HepG2 (cell line): Measurements from ENCODE around the gene AKR1B15. TPM values are rescaled to one million over a fixed set of nuclear protein-coding genes. Genes with fewer than 3 reads are reported as not detected.

Experiments used
- ATAC-seq: fragments of 200-7000 bp; cut with Tn5 transposase; 3 replicates; pipeline ENCODE4 v1.9.1; 2020; ENCODE audit warnings: mild to moderate bottlenecking, moderate library complexity
- BruUV-seq: library from RNA; stranded (reverse); fragments of 400-500 nt; replicated peaks from 2 replicates; lab custom pipeline; 2021; lab: Mats Ljungman, UMichigan
- CTCF ChIA-PET: fragments of 300-600 bp; formaldehyde crosslinking; extraction: SDS; loops from one replicate; lab custom pipeline; 2021; ENCODE audit warnings: low total read pairs, inconsistent platforms, low intra/inter-chr PET ratio; lab: Yijun Ruan, JAX
- POLR2A ChIA-PET: fragments of 350-600 bp; sonication (Branson Sonifier 250); formaldehyde crosslinking; loops from one replicate; lab custom pipeline; 2020; ENCODE audit warnings: antibody characterized with exemption, inconsistent platforms; lab: Yijun Ruan, JAX
- DNase-seq: peaks from one replicate; pipeline ENCODE4 v3.0.0-alpha.2; 2015; ENCODE audit warnings: low spot score
- FAIRE-seq: peaks from 3 replicates; lab custom pipeline; 2011; peaks lifted over from hg19 to GRCh38; lab: Jason Lieb, UNC
- H2AFZ ChIP-seq: one replicate; pipeline ENCODE4 v1.6.1; 2011; ENCODE audit warnings: low read length, inconsistent platforms
- H3K27ac ChIP-seq: fragments of 300-600 bp; 3 replicates; pipeline ENCODE4 v1.8.0; 2011; ENCODE audit warnings: mixed run types, mild to moderate bottlenecking, mixed read lengths, low read length, inconsistent platforms; ENCODE audit not compliant: insufficient read depth; ENCODE audit errors: extremely low read length
- H3K27me3 ChIP-seq, 2 experiments: fragments of 200-600 bp in 1 of 2; 2 replicates in 1 of 2; 3 replicates in 1 of 2; pipeline versions ENCODE4 v1.6.0 to v1.8.0; 2011; ENCODE audit warnings: low read length in 2 of 2, mild to moderate bottlenecking in 2 of 2, moderate library complexity in 2 of 2, inconsistent platforms in 1 of 2; ENCODE audit not compliant: insufficient read depth in 2 of 2, control insufficient read depth in 1 of 2
- H3K36me3 ChIP-seq, 2 experiments: fragments of 200-600 bp in 1 of 2; replicated peaks in 1 of 2; 2 replicates in 1 of 2; 3 replicates in 1 of 2; pipeline versions ENCODE4 v1.5.1 to v1.8.0; 2011; ENCODE audit warnings: low read length in 2 of 2, inconsistent platforms in 1 of 2; ENCODE audit not compliant: insufficient read depth in 2 of 2, control insufficient read depth in 1 of 2
- H3K4me1 ChIP-seq: 2 replicates; pipeline ENCODE4 v1.5.1; 2012; ENCODE audit warnings: low read length, inconsistent platforms; ENCODE audit not compliant: insufficient read depth
- H3K4me2 ChIP-seq: 2 replicates; pipeline ENCODE4 v1.6.0; 2011; ENCODE audit warnings: low read depth, low read length, inconsistent platforms
- H3K4me3 ChIP-seq, 3 experiments: fragments of 200-600 bp in 1 of 3; sonication (generic), shearing (Covaris generic) in 1 of 3; replicated peaks in 1 of 3; 2 replicates each; pipeline ENCODE4 v1.5.1; 2011 to 2016; ENCODE audit warnings: low read length in 3 of 3, inconsistent platforms in 2 of 3, low read depth in 2 of 3, mild to moderate bottlenecking in 2 of 3, control low read depth in 1 of 3, mixed read lengths in 1 of 3; ENCODE audit not compliant: insufficient read depth in 1 of 3
- H3K79me2 ChIP-seq: one replicate; pipeline ENCODE4 v1.6.1; 2011; ENCODE audit warnings: low read length, inconsistent platforms; ENCODE audit not compliant: insufficient read depth
- H3K9ac ChIP-seq: 2 replicates; pipeline ENCODE4 v1.6.0; 2011; ENCODE audit warnings: mild to moderate bottlenecking, low read depth, low read length, inconsistent platforms; ENCODE audit not compliant: insufficient read depth
- H3K9me3 ChIP-seq: 2 replicates; pipeline ENCODE4 v1.5.1; 2012; ENCODE audit warnings: mild to moderate bottlenecking, low read length
- H4K20me1 ChIP-seq: 2 replicates; pipeline ENCODE4 v1.6.0; 2011; ENCODE audit warnings: inconsistent platforms, mild to moderate bottlenecking, low read length, moderate library complexity; ENCODE audit not compliant: insufficient read depth
- CBX2 ChIP-seq, 2 experiments: fragments of 200-600 bp in 1 of 2; sonication (generic); formaldehyde crosslinking in 1 of 2; IDR thresholded peaks; 2 replicates each; pipeline versions ENCODE4 v1.7.0 to v1.8.1; 2018 to 2022; ENCODE audit warnings: low read depth in 2 of 2, low read length in 1 of 2, mild to moderate bottlenecking in 1 of 2, missing genetic modification reagents in 1 of 2
- CTCF ChIP-seq: sonication (generic); formaldehyde crosslinking; IDR thresholded peaks from 2 replicates; pipeline ENCODE4 v1.5.0; 2020; ENCODE audit warnings: mild to moderate bottlenecking, missing genetic modification reagents, moderate library complexity
- FOXA1 ChIP-seq, 2 experiments: fragments of 450-650 bp in 1 of 2; sonication (generic) in 1 of 2; formaldehyde crosslinking in 1 of 2; IDR thresholded peaks; 2 replicates each; pipeline versions ENCODE4 v1.4.0 to v1.6.1; 2016 to 2020; ENCODE audit warnings: missing genetic modification reagents in 1 of 2
- HDAC1 ChIP-seq: sonication (generic); formaldehyde crosslinking; IDR thresholded peaks from 2 replicates; pipeline ENCODE4 v1.5.1; 2020; ENCODE audit warnings: mild to moderate bottlenecking, missing genetic modification reagents
- HMGXB3 ChIP-seq: sonication (generic); formaldehyde crosslinking; IDR thresholded peaks from 2 replicates; pipeline ENCODE4 v1.4.0; 2020; ENCODE audit warnings: missing genetic modification reagents, borderline replicate concordance
- HMGXB4 ChIP-seq, 2 experiments: sonication (generic) in 1 of 2; formaldehyde crosslinking in 1 of 2; IDR thresholded peaks; 2 replicates each; pipeline versions ENCODE4 v1.4.0 to v1.6.1; 2018 to 2020; ENCODE audit warnings: missing genetic modification reagents in 2 of 2, borderline replicate concordance in 1 of 2, low read depth in 1 of 2, mild to moderate bottlenecking in 1 of 2, missing biosample characterization in 1 of 2
- HNRNPL ChIP-seq: fragments of 200-400 bp; formaldehyde crosslinking; IDR thresholded peaks from 2 replicates; pipeline ENCODE4 v1.6.1; 2017; ENCODE audit warnings: mild to moderate bottlenecking, low read depth, low read length
- MYNN ChIP-seq: sonication (generic); formaldehyde crosslinking; IDR thresholded peaks from 2 replicates; pipeline ENCODE4 v1.4.0; 2020; ENCODE audit warnings: mild to moderate bottlenecking, low read depth, missing genetic modification reagents
- NFE2L1 ChIP-seq: sonication (generic); formaldehyde crosslinking; IDR thresholded peaks from 2 replicates; pipeline ENCODE4 v1.4.0; 2020; ENCODE audit warnings: missing genetic modification reagents, mild to moderate bottlenecking, borderline replicate concordance
- NKX3-1 ChIP-seq: sonication (generic); formaldehyde crosslinking; IDR thresholded peaks from 2 replicates; pipeline ENCODE4 v1.5.0; 2020; ENCODE audit warnings: missing genetic modification reagents
- SMC3 ChIP-seq: IDR thresholded peaks from 2 replicates; pipeline ENCODE4 v1.6.1; 2011; ENCODE audit warnings: low read length, improper control_type of control experiment
- TERF1 ChIP-seq: sonication (generic); formaldehyde crosslinking; IDR thresholded peaks from 2 replicates; pipeline ENCODE4 v1.8.0; 2022; ENCODE audit warnings: mild to moderate bottlenecking, missing genetic modification reagents, moderate library complexity
- ZFP36L1 ChIP-seq: sonication (generic); formaldehyde crosslinking; IDR thresholded peaks from 2 replicates; pipeline ENCODE4 v1.8.0; 2022; ENCODE audit warnings: mild to moderate bottlenecking, missing genetic modification reagents, moderate library complexity
- ZNF678 ChIP-seq: sonication (generic); formaldehyde crosslinking; IDR thresholded peaks from 2 replicates; pipeline ENCODE4 v1.4.0; 2020; ENCODE audit warnings: mild to moderate bottlenecking, missing genetic modification reagents
- WGBS: methylation state at CpG from one replicate; pipeline ENCODE4 v1.1.6; 2017; ENCODE audit warnings: low lambda C conversion rate; 5-methylcytosine and 5-hydroxymethylcytosine counted together
- in situ Hi-C: cut with HindIII; loops from 2 replicates; pipeline ENCODE4 v1.10.0; 2017; ENCODE audit warnings: low pct_unique_long_range_greater_than_20kb; ENCODE audit not compliant: extremely low pct_ligation_motif_present
- intact Hi-C: fragments of 100-400 bp; cut with micrococcal nuclease; formaldehyde crosslinking; loops from one replicate; pipeline ENCODE4 v1.10.0; 2022; ENCODE audit not compliant: unreplicated experiment
- polyA plus RNA-seq, 8 experiments: library from polyadenylated mRNA; depleted of rRNA in 3 of 8; stranded (reverse) in 7 of 8; unstranded in 1 of 8; fragments of >200 nt; fragmentation: Illumina TruSeq in 4 of 8; extraction: Trizol in 4 of 8; gene quantifications; 2 replicates each; pipeline versions ENCODE4 v1.2.1 to v1.2.3, GENCODE V29; 2011 to 2016; ENCODE audit warnings: low read depth in 4 of 8, missing spikeins in 1 of 8, mixed read lengths in 1 of 8; ENCODE audit not compliant: insufficient read depth in 1 of 8
- total RNA-seq, 5 experiments: library from RNA; depleted of rRNA; stranded (reverse); fragments of >200 nt; fragmentation: Illumina TruSeq; extraction: Trizol; gene quantifications; 2 replicates each; pipeline ENCODE4 v1.2.3, GENCODE V29; 2016; ENCODE audit warnings: low read depth in 1 of 5

Gene AKR1B15
- total and polyA plus RNA-seq, 2 of the 13 experiments (the other 11 are each of a cell fraction or from before 2014, with no cell fraction given), result 0.77 TPM; not detected in 1

- in situ Hi-C loops, result no loop called here
- no peaks in the 10 kb centered on the region for H3K79me2 ChIP-seq
- intact Hi-C loops, result loop anchor here (2.0 kb wide), 1 partner anchor 39 kb away; no protein-coding TSS in a partner anchor
- H3K9ac ChIP-seq, result no peak overlapping the region
- H3K36me3 ChIP-seq, result no peaks in the 10 kb centered on the region
- FAIRE-seq (peak; percentile 74), ATAC-seq (peak; percentile 75), DNase-seq (peak; percentile 37)
- H3K27ac ChIP-seq, result no peak overlapping the region
- peaks cover 13% of the 10 kb centered on the region for H3K4me1 ChIP-seq
- no TSS peak for BruUV-seq
- no peaks in the 10 kb centered on the region for H3K9me3 ChIP-seq
- peaks cover 4 to 66% of the 10 kb centered on the region in 2 experiments; a peak in 4 of 5 replicates for H3K27me3 ChIP-seq
- WGBS, result 8% methylated on average over 4 of the region's 4 CpGs
- no peak overlapping the region for H3K4me3 ChIP-seq
- H2AFZ ChIP-seq, result no peak overlapping the region
- no peak overlapping the region; the same call in 1 of the 2 replicates for H3K4me2 ChIP-seq
- ChIA-PET CTCF (interaction anchor here (1.4 kb wide), 1 partner anchor 121 kb away, joined by 4 read pairs; no protein-coding TSS in a partner anchor), POLR2A (no interaction called here)
- H4K20me1 ChIP-seq, result no peaks in the 10 kb centered on the region
- TF ChIP-seq CBX2 (IDR thresholded peaks at IDR 0.05; ENCODE audit: low read depth, low read length), result no peak
- TF ChIP-seq CBX2 (CRISPR knock-in tag; IDR thresholded peaks at IDR 0.05; ENCODE audit: low read depth), result no peak
- peak; percentile 34; the same call in 1 of the 2 replicates for TF ChIP-seq SMC3
- TF ChIP-seq HMGXB4 (CRISPR knock-in tag; IDR thresholded peaks at IDR 0.05; ENCODE audit: borderline replicate concordance in 1 of 2, low read depth in 1 of 2), result peak in 1 of 2 experiments; percentile 41; a peak in 1 of 4 replicates
- TF ChIP-seq HDAC1, result no peak
- TF ChIP-seq ZNF678 (CRISPR knock-in tag), result no peak
- TF ChIP-seq MYNN, result no peak
- no peak for TF ChIP-seq NFE2L1 (CRISPR knock-in tag)
- no peak for TF ChIP-seq TERF1 (CRISPR knock-in tag)
- no peak for TF ChIP-seq HNRNPL
- no peak for TF ChIP-seq HMGXB3 (CRISPR knock-in tag)
- no peak for TF ChIP-seq ZFP36L1
- no peak for TF ChIP-seq NKX3-1 (CRISPR knock-in tag)
- peak; percentile 67 for TF ChIP-seq CTCF (CRISPR knock-in tag)
- TF ChIP-seq FOXA1 (IDR thresholded peaks at IDR 0.05), result no peak
- TF ChIP-seq FOXA1 (CRISPR knock-in tag; IDR thresholded peaks at IDR 0.05), result 0 out of 2 replicates have a peak, but pooled peaks have one; percentile 10
These were observed 5.1 kb downstream of the AKR1B15 start for GRCh38 chr7:134553976-134554375.
